Right lobe of liver (tissue), 6 donors: Measurements from ENCODE around the gene MAIP1. TPM values are rescaled to one million over a fixed set of nuclear protein-coding genes. Genes with fewer than 3 reads are reported as not detected.
A peak's percentile ranks its signal among the peaks of the same experiment; 100 is the strongest.

Experiments used
- ATAC-seq, 4 donors: fragments of 200-7000 bp; cut with Tn5 transposase; one replicate each; pipeline ENCODE4 v1.9.1; 2020; ENCODE audit warnings: mild to moderate bottlenecking in 4 of 4, moderate library complexity in 4 of 4
- DNase-seq, 3 donors: peaks; one replicate each; pipeline ENCODE4 v3.0.0-alpha.2; 2020
- H3K27ac ChIP-seq, 3 donors: fragments of 200-600 bp; one replicate each; pipeline ENCODE4 v1.8.0; 2022
- H3K27me3 ChIP-seq, 2 donors: fragments of 200-600 bp; one replicate each; pipeline ENCODE4 v1.8.0; 2022
- H3K36me3 ChIP-seq, 4 donors: fragments of 200-600 bp; sonication (generic) in 1 of 4; one replicate each; pipeline versions ENCODE4 v1.5.1 to v1.8.0; 2017 to 2022; ENCODE audit warnings: control low read depth in 1 of 4
- H3K4me1 ChIP-seq, 4 donors: fragments of 200-600 bp; sonication (generic) in 1 of 4; one replicate each; pipeline versions ENCODE4 v1.5.1 to v1.8.0; 2017 to 2022; ENCODE audit warnings: control low read depth in 1 of 4
- H3K4me3 ChIP-seq, 3 donors: fragments of 200-600 bp; one replicate each; pipeline ENCODE4 v1.8.0; 2022
- H3K9me3 ChIP-seq, 4 donors: fragments of 200-600 bp; sonication (generic) in 1 of 4; one replicate each; pipeline versions ENCODE4 v1.5.1 to v1.8.0; 2017 to 2022; ENCODE audit warnings: control low read depth in 1 of 4
- POLR2A ChIP-seq: fragments of 450-650 bp; IDR thresholded peaks from one replicate; pipeline ENCODE4 v1.6.1; 2017; ENCODE audit warnings: antibody characterized with exemption, mild to moderate bottlenecking
- WGBS: methylation state at CpG from one replicate; pipeline ENCODE4 v1.1.6; 2018; ENCODE audit warnings: low coverage, low lambda C conversion rate; ENCODE audit not compliant: insufficient coverage; ENCODE audit errors: missing lambda C conversion rate; 5-methylcytosine and 5-hydroxymethylcytosine counted together
- intact Hi-C, 2 donors: fragments of 100-400 bp; cut with DNase I; formaldehyde crosslinking; loops; one replicate each; pipeline versions ENCODE4 v1.11.2 to v1.14.1; 2022
- total RNA-seq, 6 experiments: library from RNA; depleted of rRNA in 2 of 6; stranded (reverse); fragments of >200 nt in 2 of 6; fragmentation: NEBNext Ultra II Directional in 3 of 6; extraction: Animal tissue kit (Norgen Biotek cat#: 25700) in 3 of 6; gene quantifications; one replicate each; pipeline versions ENCODE4 v1.1.0 to v1.2.4, GENCODE V29; 2016 to 2023
- TF ChIP-seq, protein P1 (sequence below), 4 donors: fragments of 200-600 bp in 3 of 4; fragments of 450-650 bp in 1 of 4; IDR thresholded peaks; one replicate each; pipeline versions ENCODE4 v1.5.1 to v1.8.0; 2016 to 2022; ENCODE audit warnings: antibody characterized with exemption in 4 of 4, mild to moderate bottlenecking in 2 of 4
- donor health status: DM: no; HTN: yes; CAD: no.
- donor health status: DM: no; HTN: no; CAD: no.
- donor health status: DM: no; HTN: no; CAD: no.
- donor health status: DM: no; HTN: yes; CAD: no.
- donor health status: DM: no; HTN: yes; CAD: no.

MAIP1 gene
- total RNA-seq, 6 experiments from 2014 or later, result 23.4 to 39.7 (median 30.7) TPM

DNA sequence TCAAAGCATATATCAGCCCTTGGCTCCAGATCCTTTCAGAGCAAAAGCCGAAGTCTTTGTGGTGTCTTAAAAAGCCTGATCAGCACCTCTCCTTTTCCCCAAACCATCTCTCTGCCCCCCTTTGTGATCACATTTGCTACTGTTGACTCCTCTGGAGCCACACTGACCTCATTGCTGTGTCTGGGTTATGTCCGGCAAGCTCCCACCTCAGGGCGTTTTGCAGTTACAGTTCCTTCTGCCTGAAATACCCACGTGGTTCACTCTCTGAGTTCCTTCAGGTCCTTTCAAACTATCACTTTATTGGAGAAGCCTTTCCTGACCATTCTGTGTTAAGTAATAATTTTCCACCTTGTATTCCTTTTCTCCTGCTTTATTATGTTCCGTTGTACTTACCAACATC is 32.5 kb upstream of the MAIP1 start:
- H3K9me3 ChIP-seq, result no peaks in the 10 kb centered on the region
- no peak for DNase-seq
- intact Hi-C loops, result no loop called here
- no peaks in the 10 kb centered on the region for H3K4me1 ChIP-seq
- H3K4me3 ChIP-seq, result no peak overlapping the region
- TF ChIP-seq, protein P1, sequence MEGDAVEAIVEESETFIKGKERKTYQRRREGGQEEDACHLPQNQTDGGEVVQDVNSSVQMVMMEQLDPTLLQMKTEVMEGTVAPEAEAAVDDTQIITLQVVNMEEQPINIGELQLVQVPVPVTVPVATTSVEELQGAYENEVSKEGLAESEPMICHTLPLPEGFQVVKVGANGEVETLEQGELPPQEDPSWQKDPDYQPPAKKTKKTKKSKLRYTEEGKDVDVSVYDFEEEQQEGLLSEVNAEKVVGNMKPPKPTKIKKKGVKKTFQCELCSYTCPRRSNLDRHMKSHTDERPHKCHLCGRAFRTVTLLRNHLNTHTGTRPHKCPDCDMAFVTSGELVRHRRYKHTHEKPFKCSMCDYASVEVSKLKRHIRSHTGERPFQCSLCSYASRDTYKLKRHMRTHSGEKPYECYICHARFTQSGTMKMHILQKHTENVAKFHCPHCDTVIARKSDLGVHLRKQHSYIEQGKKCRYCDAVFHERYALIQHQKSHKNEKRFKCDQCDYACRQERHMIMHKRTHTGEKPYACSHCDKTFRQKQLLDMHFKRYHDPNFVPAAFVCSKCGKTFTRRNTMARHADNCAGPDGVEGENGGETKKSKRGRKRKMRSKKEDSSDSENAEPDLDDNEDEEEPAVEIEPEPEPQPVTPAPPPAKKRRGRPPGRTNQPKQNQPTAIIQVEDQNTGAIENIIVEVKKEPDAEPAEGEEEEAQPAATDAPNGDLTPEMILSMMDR (IDR thresholded peaks at IDR 0.05), result no peak
- TF ChIP-seq POLR2A, result no peak
- WGBS, result 55% methylated on average over 5 of the region's 5 CpGs
- H3K36me3 ChIP-seq, result no peaks in the 10 kb centered on the region
- no peak overlapping the region for H3K27ac ChIP-seq
- peak; percentile 20 to 43 (median 39) for ATAC-seq
- H3K27me3 ChIP-seq, result no peaks in the 10 kb centered on the region

DNA sequence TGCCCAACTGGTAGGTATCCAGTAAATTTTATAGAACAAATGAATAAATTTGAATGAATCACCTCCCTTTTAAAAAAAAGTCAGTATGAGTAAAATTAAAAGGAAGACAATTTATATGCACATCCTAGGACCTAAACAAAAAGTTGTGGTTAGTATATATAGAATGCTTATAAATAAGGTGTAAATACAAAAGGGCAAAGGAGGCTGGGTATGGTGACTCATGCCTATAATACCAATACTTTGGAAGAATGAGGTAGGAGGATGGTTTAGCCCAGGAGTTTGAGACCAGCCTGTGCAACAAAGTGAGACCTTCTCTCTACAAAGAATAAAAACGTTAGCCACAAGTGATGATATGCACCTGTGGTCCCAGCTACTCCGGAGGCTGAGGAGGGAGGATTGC is 31.5 kb upstream of the MAIP1 start:
- H3K4me3 ChIP-seq, result no peak overlapping the region
- no peak overlapping the region for H3K27ac ChIP-seq
- H3K9me3 ChIP-seq, result no peaks in the 10 kb centered on the region
- ATAC-seq (no peak), DNase-seq (no peak)
- WGBS, result 88% methylated on average over 2 of the region's 2 CpGs
- H3K36me3 ChIP-seq, result no peaks in the 10 kb centered on the region
- no peaks in the 10 kb centered on the region for H3K27me3 ChIP-seq
- no peaks in the 10 kb centered on the region for H3K4me1 ChIP-seq
- intact Hi-C loops, result no loop called here
- TF ChIP-seq, protein P1 (IDR thresholded peaks at IDR 0.05), result no peak
- no peak for TF ChIP-seq POLR2A

DNA sequence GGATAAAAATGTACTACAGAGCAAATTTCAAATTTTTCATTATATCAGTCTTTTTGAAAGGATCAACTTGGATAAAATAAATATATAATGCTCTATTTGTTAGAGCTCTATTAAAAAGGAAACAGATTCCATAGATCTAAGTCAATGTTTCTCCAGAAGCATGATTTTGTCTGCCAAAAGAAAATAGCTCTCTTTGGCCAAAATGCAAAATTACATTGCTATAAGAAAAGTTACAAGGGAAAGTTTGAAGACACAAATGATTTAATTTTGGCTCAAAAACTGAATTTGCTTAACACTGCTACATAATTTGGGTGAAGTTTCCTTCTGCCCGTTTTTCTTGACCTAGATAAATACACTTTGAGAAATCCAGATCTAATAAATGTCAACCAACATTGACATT is 28.6 kb upstream of the MAIP1 start:
- no peak for TF ChIP-seq POLR2A
- TF ChIP-seq, protein P1 (IDR thresholded peaks at IDR 0.05), result no peak
- H3K4me3 ChIP-seq, result no peak overlapping the region
- peaks cover 0 to 13% (median 0%) of the 10 kb centered on the region in 4 donors for H3K36me3 ChIP-seq
- no peak overlapping the region for H3K27ac ChIP-seq
- no peaks in the 10 kb centered on the region for H3K9me3 ChIP-seq
- no peaks in the 10 kb centered on the region for H3K4me1 ChIP-seq
- intact Hi-C loops, result no loop called here
- ATAC-seq (no peak), DNase-seq (no peak)
- 30% methylated on average over 1 of the region's 1 CpG for WGBS
- H3K27me3 ChIP-seq, result no peaks in the 10 kb centered on the region

DNA sequence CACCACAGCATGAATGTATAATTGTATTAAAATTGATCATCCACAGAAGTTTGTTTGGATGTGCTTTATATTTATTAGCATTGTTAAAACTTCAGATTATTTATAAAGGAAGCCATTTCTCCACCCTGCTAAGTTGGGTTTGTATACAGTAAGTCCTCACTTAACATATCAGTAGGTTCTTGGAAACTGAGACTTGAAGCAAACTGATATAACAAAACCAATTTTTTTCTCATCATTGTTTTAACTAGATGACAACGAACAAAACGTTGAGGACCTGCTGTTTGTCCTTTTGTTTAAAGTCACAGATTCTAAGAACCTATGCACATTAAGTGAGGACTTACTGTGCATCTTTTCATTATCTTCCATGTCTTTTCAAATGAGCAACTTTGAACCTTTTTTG is 27.2 kb upstream of the MAIP1 start:
- Histone ChIP-seq H3K4me1 (no peaks in the 10 kb centered on the region), H3K27ac (no peak overlapping the region), H3K36me3 (peaks cover 0 to 25% (median 5%) of the 10 kb centered on the region in 4 donors), H3K4me3 (no peak overlapping the region), H3K9me3 (no peaks in the 10 kb centered on the region), H3K27me3 (no peaks in the 10 kb centered on the region)
- TF ChIP-seq, protein P1 (IDR thresholded peaks at IDR 0.05), result no peak
- TF ChIP-seq POLR2A, result no peak
- 32% methylated on average over 2 of the region's 2 CpGs for WGBS
- intact Hi-C loops, result no loop called here
- no peak for ATAC-seq
- DNase-seq, result no peak

DNA sequence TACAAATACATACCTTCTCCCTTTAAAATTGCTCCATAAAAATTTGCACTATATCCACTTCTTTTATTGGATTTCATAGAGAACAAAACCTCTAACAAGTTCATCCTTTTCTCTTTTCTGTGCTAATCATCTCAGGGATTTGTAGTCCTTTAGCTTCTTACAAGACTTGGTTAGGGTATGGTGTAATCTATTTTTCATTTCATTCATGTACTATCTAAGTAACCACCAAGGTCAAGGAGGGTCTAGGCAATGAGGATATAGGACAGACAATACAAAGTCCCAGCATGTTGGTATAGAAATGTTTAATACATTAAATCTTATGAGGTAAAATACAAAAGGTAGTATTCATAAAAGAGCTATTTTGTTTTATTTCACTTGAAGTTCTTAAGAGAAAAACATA is 26.8 kb upstream of the MAIP1 start:
- H3K27ac ChIP-seq, result no peak overlapping the region
- DNase-seq, result no peak
- H3K4me1 ChIP-seq, result no peaks in the 10 kb centered on the region
- intact Hi-C loops, result no loop called here
- no peaks in the 10 kb centered on the region for H3K9me3 ChIP-seq
- peaks cover 0 to 27% (median 5%) of the 10 kb centered on the region in 4 donors for H3K36me3 ChIP-seq
- H3K4me3 ChIP-seq, result no peak overlapping the region
- TF ChIP-seq, protein P1 (IDR thresholded peaks at IDR 0.05), result no peak
- no peak for TF ChIP-seq POLR2A
- no peaks in the 10 kb centered on the region for H3K27me3 ChIP-seq
- no peak for ATAC-seq
